Stimulated activated CD8-positive, alpha-beta memory T cell treated with anti-CD3 and anti-CD28 coated beads, Interleukin-2, amount 100 ng/mL, for 48 hours (primary cell): ENCODE results near the gene NTM.

Experiments
- DNase-seq, 2 donors: peaks; one replicate each; pipeline ENCODE4 v3.0.0-alpha.2; 2020; ENCODE audit warnings: low read depth in 2 of 2

Gene NTM

GRCh38 chr11:132137981-132138313 lies 767.5 kb downstream of the NTM start:
- no peak for DNase-seq

- no peak for DNase-seq
Measured at GRCh38 chr11:132139181-132139580, 768.8 kb downstream of the NTM start.

DNA sequence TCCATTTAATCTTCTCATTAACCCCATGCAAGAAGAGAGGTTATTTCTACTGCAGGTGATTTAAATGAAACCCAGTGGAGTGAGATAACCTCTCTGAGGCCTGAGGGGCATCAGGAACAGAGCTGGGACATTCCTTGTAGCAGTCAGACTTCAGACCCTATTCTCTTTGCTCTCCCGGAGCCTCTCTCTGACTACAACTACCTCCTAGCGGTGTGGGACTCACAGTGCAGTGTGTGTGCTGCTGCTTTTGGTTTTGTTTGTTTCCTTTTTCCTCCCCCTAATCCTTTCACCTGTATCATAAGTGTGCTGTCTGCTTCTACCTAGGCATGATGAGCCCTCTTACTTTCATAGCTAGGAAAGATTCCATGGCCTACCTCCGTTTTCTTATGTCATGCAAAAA lies 769.6 kb downstream of the NTM start:
- no peak for DNase-seq

GRCh38 chr11:132142121-132142520 lies 771.7 kb downstream of the NTM start:
- no peak for DNase-seq

DNA sequence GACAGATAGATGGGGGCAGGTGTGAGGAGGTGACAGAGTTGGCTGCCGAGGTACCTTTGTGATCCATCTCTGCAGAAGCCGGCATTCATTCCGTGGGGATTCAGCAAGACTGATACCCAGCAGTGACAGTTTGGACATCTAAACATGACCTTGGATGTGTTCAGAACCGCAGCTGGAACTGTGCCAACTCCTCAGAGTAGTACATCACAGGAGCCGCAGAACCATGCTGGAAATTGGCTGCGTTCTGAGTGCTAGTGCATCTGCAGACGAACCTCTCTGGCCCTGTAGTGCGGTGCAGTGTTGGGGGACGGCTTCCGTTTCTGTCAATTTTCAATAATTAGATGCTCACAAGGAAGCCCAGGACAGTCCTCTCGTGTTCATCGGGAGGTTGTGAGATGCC lies 772.1 kb downstream of the NTM start:
- no peak for DNase-seq

- DNase-seq = no peak
Measured at GRCh38 chr11:132147464-132147863, 777.0 kb downstream of the NTM start.

DNA sequence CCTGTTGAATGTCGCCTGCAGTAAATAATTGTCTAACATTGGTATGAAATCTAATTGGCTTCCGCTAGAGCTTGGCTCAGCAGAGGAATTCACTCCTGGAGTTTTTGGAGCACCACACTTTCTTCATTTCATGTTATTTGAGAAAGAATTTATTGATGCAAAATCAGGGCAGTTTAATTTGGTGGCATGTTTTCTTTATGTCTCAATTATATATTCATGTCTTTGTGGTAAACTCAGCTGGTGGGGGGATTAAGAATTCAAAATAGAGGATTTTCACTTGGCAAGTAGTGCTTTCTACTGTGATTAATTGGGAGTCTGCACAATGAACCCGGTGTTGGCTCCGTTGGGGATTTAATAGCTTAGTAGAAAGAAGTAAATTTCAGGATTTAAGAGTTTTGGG lies 784.4 kb downstream of the NTM start:
- no peak for DNase-seq

DNA sequence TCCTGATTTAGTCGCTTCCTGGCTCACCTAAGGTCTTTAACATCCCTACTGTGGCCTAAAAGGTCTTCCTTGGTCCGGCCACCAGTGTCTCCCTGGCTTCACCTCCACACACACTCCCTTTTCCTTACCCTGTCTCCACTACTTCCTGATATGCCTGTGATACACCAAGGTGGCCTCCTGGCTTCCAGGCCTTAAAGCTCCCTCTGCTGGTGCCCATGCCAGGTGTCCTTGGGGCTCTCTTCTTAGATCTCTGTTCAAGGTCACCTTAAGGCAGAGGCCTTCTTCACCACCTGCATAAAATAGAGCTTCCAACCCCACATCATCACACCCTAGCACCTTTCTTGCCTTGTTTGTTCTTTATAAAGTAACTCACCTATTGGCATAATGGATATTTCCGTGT lies 787.7 kb downstream of the NTM start:
- DNase-seq = no peak

DNA sequence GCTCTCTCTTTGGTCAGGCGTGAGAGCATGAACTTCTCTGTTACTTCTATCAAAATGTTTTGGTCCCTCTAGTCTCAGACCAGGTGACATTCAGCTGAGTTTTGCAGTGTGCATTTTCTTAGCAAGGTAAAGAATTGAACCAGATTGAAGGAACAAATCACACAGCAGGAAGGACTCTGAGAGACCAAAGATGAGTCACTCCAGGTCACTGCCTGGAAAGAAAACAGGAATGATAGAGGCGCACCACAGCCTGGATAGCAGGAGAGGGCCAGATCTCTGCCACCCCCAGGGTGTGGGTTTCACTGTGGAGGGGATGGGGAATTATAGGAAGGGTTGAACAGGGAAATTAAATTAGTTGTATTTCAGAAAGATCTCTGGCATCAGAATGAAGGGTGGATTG lies 788.3 kb downstream of the NTM start:
- no peak for DNase-seq

- DNase-seq = no peak
Measured at GRCh38 chr11:132161403-132162078, 791.1 kb downstream of the NTM start.

GRCh38 chr11:132168344-132168981 lies 798.0 kb downstream of the NTM start:
- DNase-seq = no peak

DNA sequence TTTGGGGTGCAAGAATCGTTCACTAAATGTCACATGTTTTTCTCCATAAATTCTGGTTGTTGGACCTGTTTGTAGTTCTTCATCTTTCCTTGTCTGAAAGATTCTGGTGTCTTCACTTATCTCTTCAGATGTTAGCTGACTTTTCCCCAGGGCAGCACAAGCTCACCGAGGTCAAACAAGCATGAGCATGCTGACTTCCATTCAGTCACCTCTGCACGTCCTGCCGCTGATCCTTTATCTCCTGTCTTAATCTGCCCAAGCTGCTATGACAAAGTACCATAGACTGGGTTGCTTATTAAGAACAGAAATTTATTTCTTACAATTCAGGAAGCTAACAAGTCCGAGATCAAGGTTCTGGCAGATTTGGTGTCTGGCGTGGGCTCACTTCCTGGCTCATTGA lies 800.6 kb downstream of the NTM start:
- DNase-seq = no peak

DNA sequence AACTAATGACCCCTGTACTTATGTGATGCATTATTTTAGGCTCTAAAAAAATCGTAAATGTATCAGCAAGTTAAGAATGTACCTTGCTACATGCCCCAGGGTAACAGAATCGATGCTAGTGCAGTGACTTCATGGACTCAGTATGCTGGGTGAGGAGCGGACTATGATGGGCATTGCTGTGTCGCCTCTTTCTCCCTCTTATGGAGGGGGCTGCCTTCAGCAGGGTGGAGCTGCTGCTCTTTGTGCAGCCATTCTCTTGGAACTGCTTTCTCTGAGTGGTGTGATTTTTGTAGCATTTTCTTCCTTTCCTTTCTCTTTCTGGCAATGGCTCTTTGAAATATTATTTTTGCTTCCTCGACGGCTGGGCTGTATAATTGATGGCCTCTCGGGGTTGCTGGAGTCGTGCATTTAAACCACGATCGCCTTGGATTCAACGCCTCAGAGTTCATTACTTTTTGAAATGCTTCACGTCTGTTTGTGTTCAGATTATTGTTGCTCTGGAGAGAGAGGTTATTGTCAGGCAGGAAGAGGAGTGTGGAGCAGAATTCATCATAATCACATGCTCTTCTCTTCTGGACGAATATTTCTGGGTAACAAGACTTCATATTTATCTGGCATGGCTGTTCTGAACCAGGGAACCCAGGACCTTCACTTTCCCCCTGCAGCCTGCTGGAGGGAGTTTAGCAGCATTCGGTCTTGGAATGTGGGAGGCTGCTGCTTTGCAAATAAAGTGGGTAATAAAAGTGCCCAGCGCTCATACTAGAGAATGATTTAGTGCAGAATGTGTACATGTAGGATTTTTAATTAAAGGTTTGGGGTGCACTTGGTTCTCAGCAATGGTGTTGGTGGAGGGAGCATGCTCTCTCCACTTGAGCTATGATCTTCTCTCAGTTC lies 804.2 kb downstream of the NTM start:
- no peak for DNase-seq

DNA sequence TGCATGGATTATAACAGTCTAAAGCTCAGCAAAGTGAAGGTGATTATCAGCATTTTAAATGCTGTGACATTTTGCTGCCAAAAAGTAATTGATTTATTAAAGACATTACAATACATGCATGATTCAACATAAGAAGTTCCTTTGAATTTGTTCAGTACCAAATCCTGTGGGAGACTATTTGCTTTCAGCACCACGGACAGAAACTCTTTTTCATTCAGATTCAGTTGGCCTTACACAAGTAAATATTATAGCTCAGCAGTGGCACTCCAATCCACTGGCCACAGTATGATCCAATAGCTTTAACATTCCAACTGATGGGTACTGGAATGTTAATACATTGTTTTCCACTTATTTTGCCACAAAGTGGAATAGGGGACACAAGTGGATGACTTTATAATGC lies 806.7 kb downstream of the NTM start:
- no peak for DNase-seq

GRCh38 chr11:132184079-132184478 lies 813.7 kb downstream of the NTM start:
- no peak for DNase-seq

DNA sequence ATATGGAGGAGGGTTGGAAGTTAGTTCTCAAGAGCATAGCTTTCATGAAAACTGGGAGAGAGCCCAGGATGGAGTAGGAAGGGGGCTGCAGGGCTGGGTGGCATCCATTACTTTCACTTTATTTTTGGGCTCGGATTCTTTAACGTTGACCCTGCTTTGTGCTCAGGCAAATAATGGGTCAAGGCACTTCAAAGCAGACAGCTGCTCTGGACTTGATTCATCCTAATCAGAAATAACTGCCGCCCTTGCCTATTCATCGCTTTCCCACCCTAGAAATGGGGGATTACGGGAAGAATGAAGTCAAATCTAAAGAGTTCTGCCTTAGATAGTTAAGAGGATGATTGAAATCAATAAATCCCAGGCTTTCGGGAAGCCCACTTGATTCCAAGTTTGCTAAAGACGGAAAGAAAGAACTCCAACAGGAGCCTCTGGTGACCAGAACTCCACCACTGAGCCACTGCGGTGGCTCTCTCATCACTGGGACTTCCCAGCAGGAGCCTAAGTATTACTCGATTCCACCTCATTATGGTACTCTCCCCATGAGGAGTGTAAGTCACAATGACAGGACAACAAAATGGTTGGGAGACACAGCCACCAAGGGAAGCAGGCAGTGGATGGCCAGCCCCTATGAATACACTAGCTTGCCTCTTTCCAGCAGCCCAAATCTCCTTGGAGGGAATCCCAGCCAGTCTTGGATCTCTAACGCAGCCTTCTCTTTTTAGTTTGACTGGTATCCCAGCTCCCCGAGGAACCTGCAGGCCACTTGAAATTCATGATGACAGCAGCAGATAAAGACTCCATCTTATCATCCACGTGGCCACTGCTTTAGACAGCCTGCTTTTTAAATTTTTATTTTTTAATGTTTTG lies 815.5 kb downstream of the NTM start:
- DNase-seq = no peak

- no peak for DNase-seq
Measured at GRCh38 chr11:132186699-132187098, 816.3 kb downstream of the NTM start.

DNA sequence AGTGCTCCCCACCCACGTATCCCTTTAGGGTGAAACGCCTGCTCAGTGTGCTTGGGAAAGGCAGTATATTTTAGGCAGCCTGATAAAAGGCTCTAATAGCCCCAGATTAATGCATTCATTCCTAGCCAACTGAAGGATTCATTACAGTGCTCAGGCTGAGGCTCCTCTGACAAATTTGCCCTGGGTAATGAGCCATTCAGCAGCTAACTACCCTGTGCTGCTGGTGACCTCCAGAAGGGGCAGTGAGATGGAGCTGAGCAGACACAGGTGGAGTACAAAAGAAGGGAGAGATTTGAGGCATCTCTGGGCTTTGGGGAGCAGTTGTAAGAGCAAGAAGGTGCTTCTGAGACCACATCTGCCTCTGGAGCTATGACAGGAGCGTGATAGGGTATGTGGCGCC lies 817.0 kb downstream of the NTM start:
- no peak for DNase-seq

DNA sequence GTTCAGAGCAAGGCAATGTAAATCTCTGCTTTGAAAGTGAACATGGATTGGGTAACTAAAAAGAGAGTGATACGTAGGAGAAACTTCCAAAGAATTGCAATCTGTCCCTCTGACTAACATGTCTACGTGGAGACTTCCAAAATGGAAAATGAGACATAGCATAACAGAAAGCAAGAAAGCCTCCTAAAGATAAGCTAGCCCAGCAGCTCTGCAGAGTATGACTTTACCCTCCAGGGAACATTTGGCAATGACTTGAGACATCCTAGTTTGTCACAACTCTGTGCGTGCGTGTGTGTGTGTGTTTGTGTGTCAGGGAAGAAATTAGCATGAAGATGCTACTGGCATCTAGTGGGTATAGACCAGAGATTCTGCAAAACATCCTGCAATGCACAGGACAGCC lies 817.4 kb downstream of the NTM start:
- DNase-seq = no peak

DNA sequence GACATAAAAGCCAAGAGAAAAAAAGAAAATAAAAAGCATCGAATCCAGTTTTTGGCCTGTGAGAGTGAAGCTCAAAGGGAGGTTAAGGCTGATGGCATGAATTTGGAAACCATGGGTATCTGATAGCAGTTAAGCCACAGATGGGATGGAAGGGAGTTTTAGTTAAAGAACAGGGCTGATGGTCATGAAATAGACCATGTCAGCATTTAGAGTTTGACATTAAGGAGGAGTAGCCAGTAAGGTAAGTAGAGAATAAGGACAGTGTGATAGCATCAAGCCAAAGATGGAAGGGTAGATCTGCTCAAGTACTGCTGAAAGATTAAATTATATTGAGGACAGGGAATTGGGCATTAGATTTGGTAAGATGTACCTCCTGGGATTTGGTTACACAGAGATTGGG lies 826.5 kb downstream of the NTM start:
- DNase-seq = no peak

DNA sequence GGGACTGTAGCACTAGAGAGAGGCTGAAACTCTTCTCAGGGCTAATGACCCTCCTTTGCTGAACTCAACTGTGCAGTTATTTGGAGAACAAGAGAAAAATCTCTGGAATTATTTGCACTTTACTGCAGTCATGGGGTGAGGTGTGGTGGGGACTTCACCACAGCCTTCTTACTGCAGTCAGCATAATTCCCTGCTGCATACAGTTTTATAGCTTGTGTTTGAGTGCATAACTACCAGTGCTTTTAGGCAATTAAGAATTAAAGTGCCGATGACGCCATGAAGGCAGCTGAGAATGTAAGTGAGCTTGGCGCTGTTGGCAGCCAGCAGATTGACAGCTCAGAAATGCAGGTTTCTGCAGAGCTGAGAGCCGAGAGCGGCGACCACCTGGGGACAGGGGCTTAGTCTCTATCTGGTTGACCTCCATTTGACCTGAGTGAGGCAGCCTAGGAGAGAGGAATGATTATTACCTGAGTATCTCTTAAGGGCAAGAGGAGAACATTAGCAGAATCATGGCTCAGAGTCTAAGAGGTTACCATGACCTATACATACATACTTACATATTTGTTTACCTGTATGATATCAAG lies 830.0 kb downstream of the NTM start:
- DNase-seq = no peak

DNA sequence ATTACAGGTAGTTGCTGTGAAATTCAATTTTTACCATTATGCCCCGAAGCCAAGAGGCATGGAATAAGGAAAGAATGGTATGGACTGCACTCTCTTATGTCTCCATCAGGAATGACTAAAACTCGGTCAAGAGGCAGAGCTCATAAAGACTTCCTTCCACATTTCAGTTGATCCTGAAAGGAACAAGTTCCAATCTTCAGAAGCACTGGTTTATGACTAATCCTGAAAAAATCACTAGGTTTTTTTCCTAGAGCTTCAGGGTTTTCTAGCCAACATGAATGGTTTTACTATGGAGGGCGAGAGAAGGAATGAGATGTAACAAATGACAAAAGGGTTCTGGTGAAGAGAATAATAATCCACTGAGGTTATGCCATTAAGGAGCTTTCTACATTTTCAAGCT lies 832.2 kb downstream of the NTM start:
- DNase-seq = no peak
